BJ (cell line): ENCODE results near the gene USP34. TPM values are rescaled to one million over a fixed set of nuclear protein-coding genes. Genes with fewer than 3 reads are reported as not detected.

Experiments used
- CTCF ChIA-PET: fragments of 350-600 bp; formaldehyde crosslinking; extraction: SDS; loops from one replicate; lab custom pipeline; 2021; ENCODE audit warnings: antibody characterized with exemption, inconsistent platforms; lab: Yijun Ruan, JAX
- POLR2A ChIA-PET: fragments of 300-600 bp; sonication (Branson Sonifier 250); formaldehyde crosslinking; extraction: SDS; loops from one replicate; lab custom pipeline; 2021; ENCODE audit warnings: antibody characterized with exemption; lab: Charles Lee
- DNase-seq: peaks from one replicate; pipeline ENCODE4 v3.0.0-alpha.2; 2011; ENCODE audit warnings: low read depth
- H3K27me3 ChIP-seq: 2 replicates; pipeline ENCODE4 v1.6.0; 2011; ENCODE audit warnings: low read length; ENCODE audit not compliant: control insufficient read depth, insufficient read depth
- H3K36me3 ChIP-seq: 2 replicates; pipeline ENCODE4 v1.5.1; 2011; ENCODE audit warnings: low read length; ENCODE audit not compliant: control insufficient read depth, insufficient read depth
- H3K4me3 ChIP-seq: 2 replicates; pipeline ENCODE4 v1.5.1; 2011; ENCODE audit warnings: low read depth, mild to moderate bottlenecking, control low read depth, low read length
- CTCF ChIP-seq: IDR thresholded peaks from 2 replicates; pipeline ENCODE4 v1.5.1; 2011; ENCODE audit warnings: low read depth, mild to moderate bottlenecking, control low read depth, inconsistent platforms, low read length, moderate library complexity; ENCODE audit not compliant: insufficient read depth
- polyA plus RNA-seq: library from polyadenylated mRNA; depleted of rRNA; stranded (reverse); fragments of >200 nt; gene quantifications from 2 replicates; pipeline ENCODE4 v1.2.3, GENCODE V29; 2011

Gene USP34
- polyA plus RNA-seq, 1 experiment: 32.2 TPM

GRCh38 chr2:61268249-61268648 lies 202.6 kb downstream of the USP34 start:
- Histone ChIP-seq H3K36me3 (peaks cover 3% of the 10 kb centered on the region), H3K4me3 (no peak overlapping the region), H3K27me3 (no peaks in the 10 kb centered on the region)
- CTCF ChIA-PET: no interaction called here
- POLR2A ChIA-PET: no interaction called here
- DNase-seq: no peak
- TF ChIP-seq CTCF: no peak

GRCh38 chr2:61266632-61267505 lies 204.0 kb downstream of the USP34 start:
- no peak for TF ChIP-seq CTCF
- Histone ChIP-seq H3K36me3 (peaks cover 3% of the 10 kb centered on the region), H3K27me3 (no peaks in the 10 kb centered on the region), H3K4me3 (no peak overlapping the region)
- POLR2A ChIA-PET: no interaction called here
- DNase-seq: no peak
- CTCF ChIA-PET: no interaction called here

GRCh38 chr2:61263830-61264229 lies 207.1 kb downstream of the USP34 start:
- no peak overlapping the region for H3K4me3 ChIP-seq
- TF ChIP-seq CTCF: no peak
- no peaks in the 10 kb centered on the region for H3K27me3 ChIP-seq
- CTCF ChIA-PET: no interaction called here
- H3K36me3 ChIP-seq: peaks cover 4% of the 10 kb centered on the region
- POLR2A ChIA-PET: no interaction called here
- no peak for DNase-seq

GRCh38 chr2:61262699-61263098 lies 208.2 kb downstream of the USP34 start:
- no peak for DNase-seq
- no peak overlapping the region for H3K4me3 ChIP-seq
- CTCF ChIA-PET: interaction anchor here (0.6 kb wide), 1 partner anchor 207 kb away, joined by 3 read pairs; no protein-coding TSS in a partner anchor
- peaks cover 7% of the 10 kb centered on the region for H3K36me3 ChIP-seq
- POLR2A ChIA-PET: no interaction called here
- no peak for TF ChIP-seq CTCF
- H3K27me3 ChIP-seq: no peaks in the 10 kb centered on the region

- ChIA-PET POLR2A (no interaction called here), CTCF (no interaction called here)
- Histone ChIP-seq H3K4me3 (no peak overlapping the region), H3K36me3 (peaks cover 5% of the 10 kb centered on the region), H3K27me3 (no peaks in the 10 kb centered on the region)
- no peak for DNase-seq
- TF ChIP-seq CTCF: no peak
These were observed 213.4 kb downstream of the USP34 start for GRCh38 chr2:61257446-61257845.
